Testis (tissue), 3 donors: Measurements from ENCODE around the gene USP36. TPM values are rescaled to one million over a fixed set of nuclear protein-coding genes. Genes with fewer than 3 reads are reported as not detected.
A peak's percentile ranks its signal among the peaks of the same experiment; 100 is the strongest.
"Not testable (repeated sequence)": the region's sequence is repeated elsewhere in the genome, so short reads cannot be mapped to it uniquely, and the experiment has no call there.

Experiments
- DNase-seq: peaks from one replicate; pipeline ENCODE4 v3.0.0-alpha.2; 2019
- H3K27ac ChIP-seq, 2 donors: fragments of 200-600 bp; sonication (generic); one replicate each; pipeline ENCODE4 v1.5.1; 2019
- H3K27me3 ChIP-seq: fragments of 200-600 bp; sonication (generic); one replicate; pipeline ENCODE4 v1.5.1; 2019
- H3K36me3 ChIP-seq: fragments of 200-600 bp; sonication (generic); one replicate; pipeline ENCODE4 v1.5.1; 2017; ENCODE audit warnings: low read depth; ENCODE audit errors: missing control alignments
- H3K4me1 ChIP-seq: fragments of 200-600 bp; sonication (generic); one replicate; pipeline ENCODE4 v1.5.1; 2019
- H3K4me3 ChIP-seq, 2 donors: fragments of 200-600 bp; sonication (generic); one replicate each; pipeline ENCODE4 v1.5.1; 2017 to 2019
- H3K9me3 ChIP-seq: fragments of 200-600 bp; sonication (generic); one replicate; pipeline ENCODE4 v1.5.1; 2017
- POLR2A ChIP-seq: fragments of 450-650 bp; IDR thresholded peaks from one replicate; pipeline ENCODE4 v1.6.1; 2017; ENCODE audit warnings: antibody characterized with exemption, mild to moderate bottlenecking, moderate library complexity
- WGBS, 2 donors: methylation state at CpG; one replicate each; pipeline ENCODE4 v1.1.5; 2018; 5-methylcytosine and 5-hydroxymethylcytosine counted together
- intact Hi-C: fragments of 100-400 bp; cut with DNase I; formaldehyde crosslinking; loops from one replicate; pipeline ENCODE4 v1.15.1; 2023; ENCODE audit warnings: low total_unique reads
- polyA plus RNA-seq: library from polyadenylated mRNA; stranded (reverse); fragments of 350-450 nt; fragmentation: Illumina TruSeq; extraction: RNeasy Lipid Tissue Mini Kit (QIAGEN cat#74804); gene quantifications from one replicate; pipeline ENCODE4 v1.2.3, GENCODE V29; 2014; ENCODE audit warnings: low read depth, low replicate concordance; ENCODE audit not compliant: insufficient read depth
- total RNA-seq, 2 donors: library from RNA; depleted of rRNA; stranded (reverse); fragments of >200 nt; gene quantifications; one replicate each; pipeline ENCODE4 v1.2.3, GENCODE V29; 2016
- TF ChIP-seq, protein P1 (sequence below), 3 experiments: fragments of 450-650 bp in 2 of 3; fragments of 200-600 bp in 1 of 3; sonication (generic) in 1 of 3; IDR thresholded peaks; one replicate each; pipeline ENCODE4 v1.5.1; 2016 to 2019; ENCODE audit warnings: antibody characterized with exemption in 3 of 3, mild to moderate bottlenecking in 2 of 3, moderate library complexity in 1 of 3

USP36 gene
- total and polyA plus RNA-seq, 3 donors from 2014 or later: 32.8 to 79.8 (median 77.5) TPM

DNA sequence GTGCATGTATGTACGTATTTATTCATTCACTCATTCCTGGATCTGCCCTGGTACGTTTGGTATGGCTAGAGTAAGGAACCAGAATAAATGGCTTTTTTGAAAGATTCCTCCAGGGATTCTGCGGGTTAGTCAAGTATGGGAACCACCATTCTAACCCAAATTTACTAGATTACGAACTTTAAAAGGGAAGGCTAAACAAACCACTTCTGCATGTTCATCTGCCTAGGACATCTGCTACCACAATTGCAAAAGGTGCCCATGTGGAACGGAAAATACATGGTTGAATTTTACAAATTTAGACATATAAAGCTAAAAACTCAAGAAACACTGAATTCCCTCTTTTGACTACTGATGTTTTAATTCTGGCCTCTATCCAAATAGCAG, 80.7 kb downstream of the USP36 start:
- H3K9me3 ChIP-seq: no peaks in the 10 kb centered on the region
- no peak for DNase-seq
- H3K27me3 ChIP-seq: no peaks in the 10 kb centered on the region
- H3K27ac ChIP-seq: no peak overlapping the region
- peaks cover 12% of the 10 kb centered on the region for H3K4me1 ChIP-seq
- no peaks in the 10 kb centered on the region for H3K36me3 ChIP-seq
- WGBS, 2 donors: 88 to 92% methylated on average over 5 of the region's 5 CpGs
- H3K4me3 ChIP-seq: no peak overlapping the region
- intact Hi-C loops: no loop called here
- no peak for TF ChIP-seq POLR2A
- TF ChIP-seq, protein P1, sequence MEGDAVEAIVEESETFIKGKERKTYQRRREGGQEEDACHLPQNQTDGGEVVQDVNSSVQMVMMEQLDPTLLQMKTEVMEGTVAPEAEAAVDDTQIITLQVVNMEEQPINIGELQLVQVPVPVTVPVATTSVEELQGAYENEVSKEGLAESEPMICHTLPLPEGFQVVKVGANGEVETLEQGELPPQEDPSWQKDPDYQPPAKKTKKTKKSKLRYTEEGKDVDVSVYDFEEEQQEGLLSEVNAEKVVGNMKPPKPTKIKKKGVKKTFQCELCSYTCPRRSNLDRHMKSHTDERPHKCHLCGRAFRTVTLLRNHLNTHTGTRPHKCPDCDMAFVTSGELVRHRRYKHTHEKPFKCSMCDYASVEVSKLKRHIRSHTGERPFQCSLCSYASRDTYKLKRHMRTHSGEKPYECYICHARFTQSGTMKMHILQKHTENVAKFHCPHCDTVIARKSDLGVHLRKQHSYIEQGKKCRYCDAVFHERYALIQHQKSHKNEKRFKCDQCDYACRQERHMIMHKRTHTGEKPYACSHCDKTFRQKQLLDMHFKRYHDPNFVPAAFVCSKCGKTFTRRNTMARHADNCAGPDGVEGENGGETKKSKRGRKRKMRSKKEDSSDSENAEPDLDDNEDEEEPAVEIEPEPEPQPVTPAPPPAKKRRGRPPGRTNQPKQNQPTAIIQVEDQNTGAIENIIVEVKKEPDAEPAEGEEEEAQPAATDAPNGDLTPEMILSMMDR (IDR thresholded peaks at IDR 0.05): no peak

DNA sequence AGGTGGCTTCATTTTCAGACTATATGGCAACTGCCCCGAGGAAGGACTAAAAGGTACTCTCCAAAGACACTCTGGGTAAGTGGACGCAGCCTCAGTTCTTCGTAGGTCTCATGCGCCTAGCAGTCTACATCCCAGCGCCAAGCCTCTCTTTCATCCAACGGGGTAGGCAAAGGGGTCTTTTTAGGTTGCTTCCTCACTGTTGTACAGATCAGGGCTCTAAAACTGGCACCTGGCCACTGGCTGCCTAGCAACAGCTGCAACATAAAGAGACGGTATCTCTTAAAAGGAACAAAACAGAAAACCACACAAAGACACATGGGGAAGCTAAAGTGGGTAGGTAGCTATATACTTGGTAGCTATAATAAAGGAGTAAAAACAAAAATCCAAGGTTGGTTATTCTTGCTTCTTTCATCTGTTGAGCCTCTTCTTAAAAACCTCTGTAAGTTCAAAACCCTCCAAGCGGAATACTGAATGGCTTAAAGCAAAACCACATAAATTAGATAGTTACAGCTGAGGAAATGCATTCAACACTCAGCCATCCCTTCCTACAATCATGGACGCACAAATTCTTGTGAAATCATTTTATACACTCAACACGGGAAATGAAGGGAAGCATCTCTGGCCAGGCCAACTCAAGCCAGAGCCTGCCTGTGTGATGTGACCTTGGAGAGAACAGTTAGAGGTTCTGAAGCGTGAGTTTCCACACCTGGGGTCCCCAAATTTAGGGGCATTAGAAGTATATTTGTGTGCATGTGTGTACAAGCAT, 81.2 kb downstream of the USP36 start:
- no peak for TF ChIP-seq POLR2A
- TF ChIP-seq, protein P1 (IDR thresholded peaks at IDR 0.05): no peak
- H3K4me1 ChIP-seq: peaks cover 12% of the 10 kb centered on the region

DNA sequence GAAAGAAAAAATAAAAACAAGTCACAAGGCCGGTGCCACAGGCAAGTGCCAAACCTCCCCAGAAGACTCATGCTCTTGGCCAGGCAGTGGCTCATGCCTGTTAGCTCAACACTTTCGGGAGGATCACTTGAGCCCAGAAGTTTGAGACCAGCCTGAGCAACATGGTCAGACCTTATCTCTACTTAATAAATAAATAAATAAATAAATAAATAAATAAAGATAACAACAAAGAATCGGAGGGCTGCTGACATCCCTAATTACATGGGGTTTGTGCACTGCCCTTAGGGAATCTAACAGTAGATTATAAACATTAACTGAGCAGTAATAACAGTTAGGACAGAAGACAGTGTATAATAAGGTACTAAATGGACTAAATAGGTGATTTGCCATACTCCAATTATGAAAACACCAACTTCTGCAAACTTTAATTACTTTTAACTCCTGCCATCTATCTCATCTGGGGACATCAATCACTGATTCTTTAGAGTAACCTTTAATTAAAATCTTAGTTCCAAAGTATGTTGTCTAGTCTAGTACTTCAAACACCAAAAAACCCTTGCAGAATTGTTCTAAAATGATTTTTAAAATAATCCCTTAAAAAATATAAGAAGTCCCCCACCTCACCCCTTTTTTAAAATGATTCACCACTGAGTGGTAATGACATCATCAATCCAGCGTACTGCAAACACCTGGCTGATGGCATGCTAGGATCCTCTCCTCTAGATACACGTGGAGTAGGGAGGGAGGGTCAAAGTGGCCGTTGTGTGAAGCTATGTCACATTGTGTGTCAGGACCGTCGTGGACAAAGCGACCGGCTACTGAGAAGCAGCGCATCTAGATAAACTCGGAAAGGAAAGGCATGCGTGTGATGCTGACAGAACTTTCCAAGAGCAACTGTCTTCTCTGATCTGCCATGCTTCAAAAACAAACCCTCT, 87.0 kb downstream of the USP36 start:
- TF ChIP-seq, protein P1 (IDR thresholded peaks at IDR 0.05): no peak
- no peak for TF ChIP-seq POLR2A
- Histone ChIP-seq H3K9me3 (no peaks in the 10 kb centered on the region), H3K4me1 (peaks cover 5% of the 10 kb centered on the region), H3K4me3 (no peak overlapping the region), H3K27me3 (no peaks in the 10 kb centered on the region), H3K27ac (no peak overlapping the region), H3K36me3 (no peaks in the 10 kb centered on the region)
- DNase-seq: no peak
- 90 to 91% methylated on average over 13 of the region's 13 CpGs for WGBS, 2 donors
- intact Hi-C loops: no loop called here

More for the DNA sequence above, 81.2 kb downstream of the USP36 start:
- intact Hi-C loops: no loop called here
- H3K36me3 ChIP-seq: no peaks in the 10 kb centered on the region
- H3K4me3 ChIP-seq: no peak overlapping the region
- peak; percentile 53 for DNase-seq
- no peak overlapping the region for H3K27ac ChIP-seq
- no peaks in the 10 kb centered on the region for H3K9me3 ChIP-seq
- no peaks in the 10 kb centered on the region for H3K27me3 ChIP-seq
- 72 to 77% methylated on average over 11 of the region's 11 CpGs for WGBS, 2 donors

DNA sequence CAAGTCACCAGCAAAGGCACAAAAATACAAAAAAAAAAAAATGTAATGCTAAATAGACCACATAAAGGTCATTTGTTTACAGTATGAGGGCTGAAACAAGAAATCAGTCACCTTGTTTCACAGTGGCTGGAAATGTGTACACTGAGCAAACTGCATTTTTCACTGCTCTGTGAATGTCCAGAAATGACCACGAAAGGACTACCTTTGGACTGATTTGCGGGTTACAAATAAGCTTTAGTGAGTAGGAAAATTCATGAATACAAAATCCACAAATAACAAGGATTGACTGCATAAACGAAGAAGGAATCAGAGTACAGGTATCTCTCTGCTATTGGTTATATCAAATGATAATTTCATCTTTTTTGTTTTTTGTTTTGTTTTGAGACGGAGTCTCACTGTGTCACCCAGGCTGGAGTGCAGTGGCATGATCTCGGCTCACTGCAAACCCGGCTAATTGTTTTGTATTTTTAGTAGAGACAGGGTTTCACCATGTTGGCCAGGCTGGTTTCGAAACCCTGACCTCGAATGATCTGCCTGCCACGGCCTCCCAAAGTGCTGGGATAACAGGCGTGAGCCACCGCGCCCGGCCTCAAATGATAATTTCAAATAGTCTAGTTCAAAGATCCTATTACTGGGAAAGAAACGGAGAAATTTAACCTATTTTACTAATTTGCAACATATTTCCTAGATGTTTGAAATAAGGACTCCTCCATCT, 89.0 kb downstream of the USP36 start:
- Histone ChIP-seq H3K27ac (no peak overlapping the region), H3K4me1 (no peaks in the 10 kb centered on the region), H3K36me3 (no peaks in the 10 kb centered on the region), H3K27me3 (no peaks in the 10 kb centered on the region), H3K9me3 (no peaks in the 10 kb centered on the region), H3K4me3 (no peak overlapping the region)
- no peak for DNase-seq
- intact Hi-C loops: no loop called here
- no peak for TF ChIP-seq POLR2A
- TF ChIP-seq, protein P1 (IDR thresholded peaks at IDR 0.05): no peak
- WGBS, 2 donors: 88 to 90% methylated on average over 14 of the region's 14 CpGs

DNA sequence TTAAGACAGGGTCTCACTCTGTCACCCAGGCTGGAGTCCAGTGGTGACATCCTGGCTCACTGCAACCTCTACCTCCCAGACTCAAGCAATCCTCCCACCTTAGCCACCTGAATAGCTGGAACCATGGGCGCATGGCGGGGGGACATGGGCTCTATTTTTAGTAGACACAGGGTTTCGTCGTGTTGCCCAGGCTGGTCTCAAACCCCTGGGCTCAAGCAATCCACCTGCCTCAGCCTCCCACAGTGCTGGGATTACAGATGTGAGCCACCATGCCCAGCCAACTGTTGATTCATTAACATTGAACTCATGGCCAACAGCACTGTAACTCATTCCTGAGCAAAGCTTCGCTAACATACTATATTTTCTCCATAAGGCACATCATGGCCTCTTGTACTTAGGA, 89.6 kb downstream of the USP36 start:
- H3K4me1 ChIP-seq, H3K27ac ChIP-seq, H3K4me3 ChIP-seq, H3K9me3 ChIP-seq, intact Hi-C loops, H3K27me3 ChIP-seq, DNase-seq, H3K36me3 ChIP-seq: not testable (repeated sequence)
- 93 to 96% methylated on average over 5 of the region's 5 CpGs for WGBS, 2 donors
